ENCODE measurements around the gene TIGAR. TPM values are rescaled to one million over a fixed set of nuclear protein-coding genes. Genes with fewer than 3 reads are reported as not detected.

The TIGAR gene
- polyA plus RNA-seq, 1 experiment = 6.0 TPM

DNA sequence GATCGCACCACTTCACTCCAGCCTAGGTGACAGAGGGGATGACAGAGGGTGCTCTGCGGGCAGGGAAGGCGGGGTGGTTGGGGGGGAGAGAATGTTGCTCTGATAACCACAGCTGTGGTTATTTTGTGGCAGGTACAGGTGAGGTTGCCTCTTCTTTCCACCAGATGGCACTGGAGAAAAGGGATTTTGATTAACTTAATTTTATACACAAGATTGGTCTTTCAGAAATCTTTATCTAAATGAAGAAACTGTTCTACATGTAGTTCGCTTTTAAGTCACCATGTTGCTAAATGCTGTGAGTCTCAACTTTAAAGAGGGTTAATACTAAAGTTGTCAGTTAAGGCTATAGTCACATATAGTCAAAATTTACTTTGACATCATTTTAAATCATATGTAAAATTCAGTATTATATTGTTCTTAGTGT lies 32.8 kb downstream of the TIGAR start:
- H3K27me3 ChIP-seq (ENCODE audit: control insufficient read depth, insufficient read depth, low read length) = no peaks in the 10 kb centered on the region
- no peak overlapping the region for H3K4me3 ChIP-seq (ENCODE audit: low read depth, low read length)
- ChIA-PET POLR2A (no interaction called here), CTCF (interaction anchor here (0.6 to 1.7 kb wide), 3 partner anchors 11 to 78 kb away, joined by 3 to 5 read pairs (median 4); no protein-coding TSS in a partner anchor)
- H3K36me3 ChIP-seq (ENCODE audit: control insufficient read depth, insufficient read depth, low read length) = peaks cover 1% of the 10 kb centered on the region; the same call in 1 of the 2 replicates
- TF ChIP-seq, protein P1, sequence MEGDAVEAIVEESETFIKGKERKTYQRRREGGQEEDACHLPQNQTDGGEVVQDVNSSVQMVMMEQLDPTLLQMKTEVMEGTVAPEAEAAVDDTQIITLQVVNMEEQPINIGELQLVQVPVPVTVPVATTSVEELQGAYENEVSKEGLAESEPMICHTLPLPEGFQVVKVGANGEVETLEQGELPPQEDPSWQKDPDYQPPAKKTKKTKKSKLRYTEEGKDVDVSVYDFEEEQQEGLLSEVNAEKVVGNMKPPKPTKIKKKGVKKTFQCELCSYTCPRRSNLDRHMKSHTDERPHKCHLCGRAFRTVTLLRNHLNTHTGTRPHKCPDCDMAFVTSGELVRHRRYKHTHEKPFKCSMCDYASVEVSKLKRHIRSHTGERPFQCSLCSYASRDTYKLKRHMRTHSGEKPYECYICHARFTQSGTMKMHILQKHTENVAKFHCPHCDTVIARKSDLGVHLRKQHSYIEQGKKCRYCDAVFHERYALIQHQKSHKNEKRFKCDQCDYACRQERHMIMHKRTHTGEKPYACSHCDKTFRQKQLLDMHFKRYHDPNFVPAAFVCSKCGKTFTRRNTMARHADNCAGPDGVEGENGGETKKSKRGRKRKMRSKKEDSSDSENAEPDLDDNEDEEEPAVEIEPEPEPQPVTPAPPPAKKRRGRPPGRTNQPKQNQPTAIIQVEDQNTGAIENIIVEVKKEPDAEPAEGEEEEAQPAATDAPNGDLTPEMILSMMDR (IDR thresholded peaks at IDR 0.05; ENCODE audit: insufficient read depth, low read depth, low read length) = peak; percentile 41
- no peak for DNase-seq (ENCODE audit: low read depth)

DNA sequence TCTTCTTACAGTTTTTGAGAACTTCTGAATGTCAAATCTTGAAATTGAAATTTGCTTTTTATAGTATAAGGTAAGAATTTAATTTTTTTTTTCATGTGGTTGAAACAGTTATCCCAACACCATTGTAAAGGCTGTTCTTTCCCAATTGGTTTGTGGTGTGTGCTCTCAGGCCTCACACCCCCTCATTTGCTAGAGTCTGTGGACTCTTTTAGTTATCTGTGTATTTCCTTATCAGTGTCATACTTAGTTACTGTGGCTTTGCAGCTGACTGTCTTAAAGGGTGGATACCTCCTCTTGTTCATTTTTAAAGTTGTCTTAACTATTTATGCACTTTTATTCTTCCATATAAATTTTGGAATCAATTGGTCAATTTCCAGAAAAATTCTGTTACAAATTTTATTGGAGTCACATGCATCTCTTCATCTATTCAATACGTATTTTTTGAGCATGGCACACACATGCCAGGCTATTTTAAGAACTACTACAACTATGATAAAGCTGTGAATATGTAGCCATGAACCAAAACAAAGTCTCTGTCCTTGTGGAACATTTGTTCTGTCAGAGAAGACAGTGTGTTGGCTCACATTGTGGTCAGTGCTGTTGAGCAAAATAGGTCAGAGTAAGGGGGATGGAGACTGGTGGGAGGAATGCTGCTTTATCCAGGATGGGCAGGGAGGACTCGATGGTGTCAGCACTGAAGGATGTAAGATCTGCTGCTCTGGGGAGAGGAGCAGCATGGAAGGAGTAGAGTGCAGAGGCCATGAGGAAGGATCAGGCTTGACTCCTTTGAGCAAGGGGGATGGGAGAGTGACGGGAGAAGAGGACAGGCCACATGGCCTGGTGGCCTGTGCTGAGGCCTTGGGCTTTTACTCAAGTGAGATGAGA lies 34.4 kb downstream of the TIGAR start:
- DNase-seq (ENCODE audit: low read depth) = no peak

DNA sequence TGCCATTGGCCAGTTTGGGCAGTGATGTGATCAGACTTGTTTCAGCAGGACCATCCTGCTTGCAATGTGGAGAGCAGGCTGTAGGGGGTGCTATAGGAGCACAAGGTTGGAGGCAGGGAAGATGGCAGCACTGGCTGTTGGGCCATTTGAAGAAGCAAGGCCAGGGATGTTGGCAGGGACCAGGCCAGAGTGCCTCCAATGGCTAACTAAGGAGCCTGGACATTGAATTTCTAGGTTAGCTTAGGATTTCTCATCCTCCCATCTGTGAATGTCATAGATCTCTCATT lies 35.0 kb downstream of the TIGAR start:
- ChIA-PET POLR2A (no interaction called here), CTCF (interaction anchor here (0.6 to 1.0 kb wide), 2 partner anchors 24 to 62 kb away, joined by 3 read pairs; partner anchors contain the start of gene FGF23)
- H3K27me3 ChIP-seq (ENCODE audit: control insufficient read depth, insufficient read depth, low read length) = no peaks in the 10 kb centered on the region
- peaks cover 1% of the 10 kb centered on the region; the same call in 1 of the 2 replicates for H3K36me3 ChIP-seq (ENCODE audit: control insufficient read depth, insufficient read depth, low read length)
- H3K4me3 ChIP-seq (ENCODE audit: low read depth, low read length) = no peak overlapping the region
- TF ChIP-seq, protein P1 (IDR thresholded peaks at IDR 0.05; ENCODE audit: insufficient read depth, low read depth, low read length) = peak; percentile 40
- DNase-seq (ENCODE audit: low read depth) = no peak

More for the DNA sequence above, 34.4 kb downstream of the TIGAR start:
- TF ChIP-seq, protein P1 (IDR thresholded peaks at IDR 0.05; ENCODE audit: insufficient read depth, low read depth, low read length) = no peak
- H3K4me3 ChIP-seq (ENCODE audit: low read depth, low read length) = no peak overlapping the region
- H3K27me3 ChIP-seq (ENCODE audit: control insufficient read depth, insufficient read depth, low read length) = no peaks in the 10 kb centered on the region
- ChIA-PET POLR2A (no interaction called here), CTCF (interaction anchor here (1.0 to 1.7 kb wide), 2 partner anchors 10 to 25 kb away, joined by 3 to 5 read pairs; partner anchors contain the start of gene FGF23)
- peaks cover 1% of the 10 kb centered on the region; the same call in 1 of the 2 replicates for H3K36me3 ChIP-seq (ENCODE audit: control insufficient read depth, insufficient read depth, low read length)

DNA sequence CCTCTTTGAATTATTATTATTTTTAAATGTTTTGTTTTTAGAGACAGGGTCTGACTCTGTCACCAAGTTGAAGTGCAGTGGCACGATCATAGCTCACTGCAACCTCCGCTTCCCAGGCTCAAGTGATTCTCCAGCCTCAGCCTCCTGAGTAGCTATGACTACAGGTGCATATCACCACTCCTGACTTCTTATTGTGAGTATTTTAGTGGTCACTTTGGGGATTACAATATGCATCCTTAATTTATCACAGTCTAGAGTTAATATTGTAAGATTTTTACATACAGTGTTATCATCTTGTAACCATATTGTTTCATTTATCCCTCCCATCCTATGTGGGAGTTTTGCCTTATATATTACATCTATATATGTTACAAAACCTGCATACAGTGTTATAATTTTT lies 45.1 kb downstream of the TIGAR start:
- CTCF ChIA-PET = interaction anchor here (1.6 to 1.7 kb wide), 2 partner anchors 12 to 14 kb away, joined by 5 to 6 read pairs; no protein-coding TSS in a partner anchor
- POLR2A ChIA-PET = no interaction called here
- no peak for DNase-seq (ENCODE audit: low read depth)

DNA sequence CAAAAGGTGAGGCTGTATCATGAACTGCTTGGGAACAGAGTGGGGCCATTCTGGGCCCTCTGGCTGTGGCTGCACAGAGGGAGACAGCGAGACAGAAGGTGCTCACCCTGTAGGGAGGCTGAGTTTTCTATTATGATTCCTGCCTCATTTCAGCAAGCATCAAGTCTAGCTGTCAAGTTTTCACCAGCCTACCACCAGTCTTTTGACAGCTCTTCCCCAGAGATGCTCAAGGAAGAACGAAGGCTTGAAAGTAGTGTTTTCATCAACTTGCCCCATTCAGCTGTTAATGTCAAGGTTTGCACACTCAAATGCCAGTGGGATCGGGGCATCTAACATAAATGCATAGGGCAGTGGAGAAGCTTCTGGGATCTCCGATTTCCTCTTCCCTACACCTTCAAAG lies 48.5 kb downstream of the TIGAR start:
- Histone ChIP-seq H3K36me3 (ENCODE audit: control insufficient read depth, insufficient read depth, low read length) (no peaks in the 10 kb centered on the region), H3K27me3 (ENCODE audit: control insufficient read depth, insufficient read depth, low read length) (no peaks in the 10 kb centered on the region; the same call in 1 of the 2 replicates), H3K4me3 (ENCODE audit: low read depth, low read length) (no peak overlapping the region)
- TF ChIP-seq, protein P1 (IDR thresholded peaks at IDR 0.05; ENCODE audit: insufficient read depth, low read depth, low read length) = no peak
- CTCF ChIA-PET = no interaction called here
- POLR2A ChIA-PET = no interaction called here
- no peak for DNase-seq (ENCODE audit: low read depth)

More for the DNA sequence above, 45.1 kb downstream of the TIGAR start:
- H3K27me3 ChIP-seq (ENCODE audit: control insufficient read depth, insufficient read depth, low read length) = no peaks in the 10 kb centered on the region; the same call in 1 of the 2 replicates
- TF ChIP-seq, protein P1 (IDR thresholded peaks at IDR 0.05; ENCODE audit: insufficient read depth, low read depth, low read length) = no peak
- H3K36me3 ChIP-seq (ENCODE audit: control insufficient read depth, insufficient read depth, low read length) = no peaks in the 10 kb centered on the region
- H3K4me3 ChIP-seq (ENCODE audit: low read depth, low read length) = no peak overlapping the region
